GM19467 (cell line): Measurements from ENCODE around the gene NFKBIE.
A peak's percentile ranks its signal among the peaks of the same experiment; 100 is the strongest.

Source experiments
- ATAC-seq: cut with Tn5 transposase; IDR thresholded peaks from one replicate; pipeline ENCODE4 v1.9.1; 2021; ENCODE audit warnings: mild to moderate bottlenecking, moderate library complexity; ENCODE audit not compliant: unreplicated experiment

The NFKBIE gene

DNA sequence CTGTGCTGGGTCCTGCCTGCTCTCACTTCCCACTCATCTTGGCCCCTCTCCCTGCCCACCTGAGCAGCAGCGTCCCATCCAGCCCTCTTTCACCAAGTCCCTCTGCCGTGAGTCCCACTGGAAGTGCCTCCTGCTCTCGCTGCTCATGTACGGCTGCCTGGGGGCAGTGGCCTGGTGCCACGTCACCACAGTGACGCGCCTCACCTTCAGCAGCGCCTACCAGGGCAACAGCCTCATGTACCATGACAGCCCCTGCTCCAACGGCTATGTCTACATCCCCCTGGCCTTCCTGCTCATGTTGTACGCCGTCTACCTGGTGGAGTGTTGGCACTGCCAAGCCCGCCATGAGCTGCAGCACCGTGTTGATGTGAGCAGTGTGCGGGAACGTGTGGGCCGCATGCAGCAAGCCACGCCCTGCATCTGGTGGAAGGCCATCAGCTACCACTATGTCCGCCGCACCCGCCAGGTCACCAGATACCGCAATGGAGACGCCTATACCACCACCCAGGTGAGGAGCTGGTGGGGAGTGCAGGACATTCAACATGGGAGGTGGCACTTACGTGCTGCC is 7.7 kb upstream of the NFKBIE start:
- no peak for ATAC-seq

DNA sequence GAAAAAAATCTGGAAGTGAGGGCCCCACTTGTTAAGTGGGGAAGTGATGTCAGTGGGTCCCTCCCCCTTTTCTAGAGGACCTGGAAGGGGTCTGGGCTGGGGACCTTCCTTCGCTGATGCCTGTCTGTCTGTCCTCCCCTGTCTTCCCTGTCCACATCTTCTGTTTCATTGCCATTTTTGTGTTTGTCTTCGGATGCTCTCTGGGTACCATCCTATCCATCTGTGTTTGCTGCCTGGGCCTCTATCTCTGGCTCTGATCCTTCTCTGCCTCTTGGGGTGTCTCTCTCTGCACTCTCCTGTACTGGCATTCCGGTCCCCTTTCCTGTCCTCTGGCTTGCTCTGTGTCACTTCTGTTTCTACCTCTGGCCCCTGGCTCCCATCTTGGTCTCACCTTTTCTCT is 7.2 kb upstream of the NFKBIE start:
- ATAC-seq: no peak

DNA sequence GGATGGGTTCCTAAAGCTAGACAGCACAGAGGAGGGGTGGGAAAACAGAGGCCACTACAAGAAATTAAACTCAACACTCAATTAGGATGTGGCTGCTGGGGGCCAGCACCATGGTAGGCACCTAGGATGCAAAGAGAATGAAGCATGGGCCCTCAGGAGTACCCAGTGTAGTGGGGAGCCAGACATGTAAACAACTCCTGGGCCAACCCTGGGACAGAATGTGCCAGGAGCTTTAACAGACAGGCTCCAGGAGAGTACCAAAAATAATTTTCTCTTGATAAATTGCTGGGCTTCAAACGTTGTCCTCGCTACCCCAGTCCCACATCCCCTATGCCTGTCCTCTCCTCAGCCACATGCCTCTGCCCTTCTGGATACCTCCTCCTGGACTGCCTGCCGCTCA is 6.6 kb upstream of the NFKBIE start:
- no peak for ATAC-seq

DNA sequence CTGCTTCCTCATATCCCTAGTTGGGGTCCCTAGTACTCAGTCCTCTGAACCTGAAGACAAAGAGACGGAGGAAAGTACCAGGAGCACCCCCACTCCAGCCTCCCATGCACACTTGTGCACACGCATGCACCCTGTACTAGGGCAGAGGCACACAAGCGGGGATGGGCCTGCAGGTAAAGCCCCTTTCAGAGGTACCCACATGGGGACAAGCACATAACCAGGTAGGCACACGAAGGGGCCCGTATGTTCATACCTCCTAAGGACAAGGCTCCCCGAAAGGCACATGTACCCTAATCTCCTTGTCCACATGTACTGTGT is 6.0 kb upstream of the NFKBIE start:
- ATAC-seq: no peak

DNA sequence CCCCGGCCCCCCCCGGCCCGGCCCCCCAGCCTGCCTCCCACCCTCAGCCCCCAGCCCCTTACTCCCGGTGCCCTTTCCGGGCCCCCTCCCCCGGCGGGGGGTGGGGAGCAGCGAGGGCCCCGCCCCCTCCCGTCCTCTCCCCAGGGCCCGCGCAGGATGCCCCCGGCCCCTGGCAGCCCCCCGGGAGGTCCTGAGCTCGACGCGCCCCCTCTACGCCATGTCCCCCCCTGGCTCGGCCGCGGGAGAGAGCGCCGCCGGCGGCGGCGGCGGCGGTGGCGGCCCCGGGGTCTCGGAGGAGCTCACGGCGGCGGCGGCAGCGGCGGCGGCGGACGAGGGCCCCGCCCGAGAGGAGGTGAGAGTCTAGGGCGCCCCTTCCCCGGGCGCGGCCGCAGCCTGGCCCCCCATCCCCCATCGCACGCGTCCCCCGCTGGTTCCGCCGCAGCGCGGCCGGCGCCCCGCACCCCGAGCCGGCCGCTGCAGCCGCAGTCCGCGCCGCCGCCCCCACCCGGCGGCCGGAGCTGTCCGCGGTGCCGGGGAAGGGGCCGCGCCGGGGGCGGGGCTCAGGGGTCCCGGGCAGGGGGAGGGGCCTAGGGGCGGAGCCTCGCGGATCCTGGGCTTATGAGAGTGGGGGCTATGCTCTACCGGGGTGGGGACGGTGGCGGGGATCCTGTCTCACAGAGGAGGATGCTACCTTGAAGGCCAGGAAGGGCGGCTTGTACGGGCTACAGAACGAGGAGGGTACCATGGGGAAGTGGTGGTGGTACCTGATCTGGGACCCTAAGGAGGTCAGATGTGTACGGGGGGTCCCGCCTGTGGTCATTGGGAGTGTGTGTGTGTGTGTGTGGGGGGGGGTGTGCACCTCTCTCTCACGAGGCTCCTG is 5.4 kb upstream of the NFKBIE start:
- no peak for ATAC-seq

DNA sequence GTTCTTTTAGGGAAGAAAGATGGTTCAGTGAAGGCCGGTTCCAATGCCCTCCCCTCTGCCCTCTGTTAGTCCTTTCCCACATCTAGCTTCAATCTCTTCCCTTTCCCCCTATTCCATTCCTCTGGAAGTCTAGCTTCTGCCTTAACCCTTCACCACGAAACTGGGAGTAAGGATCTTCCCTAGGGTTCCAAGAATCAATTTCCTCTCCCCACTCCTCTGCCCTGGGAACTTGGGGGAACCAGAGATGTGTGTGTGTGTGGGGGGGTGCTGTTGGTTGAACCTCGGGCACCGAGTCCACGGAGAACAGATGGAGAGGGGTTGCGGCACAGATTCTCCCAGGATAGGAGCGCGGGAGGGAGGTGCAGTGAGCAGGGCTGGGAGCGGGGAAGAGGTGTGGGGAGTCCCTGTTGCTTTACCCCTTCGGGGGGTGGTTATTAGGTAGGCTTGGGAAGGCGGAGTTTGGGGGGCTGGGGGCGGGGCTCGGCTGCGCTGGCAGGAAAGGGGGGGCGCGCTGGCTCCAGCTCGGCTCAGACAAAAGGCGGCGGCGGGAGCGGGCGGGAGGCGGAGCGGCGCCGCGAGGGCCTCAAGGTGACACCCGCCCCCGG is 4.7 kb upstream of the NFKBIE start, which contains the start of gene TMEM151B:
Gene TMEM151B (plus strand): TSS at position 530 of the 605 bp plus-strand sequence. CDS start 293 bp downstream, outside the sequence.
- ATAC-seq: no peak

DNA sequence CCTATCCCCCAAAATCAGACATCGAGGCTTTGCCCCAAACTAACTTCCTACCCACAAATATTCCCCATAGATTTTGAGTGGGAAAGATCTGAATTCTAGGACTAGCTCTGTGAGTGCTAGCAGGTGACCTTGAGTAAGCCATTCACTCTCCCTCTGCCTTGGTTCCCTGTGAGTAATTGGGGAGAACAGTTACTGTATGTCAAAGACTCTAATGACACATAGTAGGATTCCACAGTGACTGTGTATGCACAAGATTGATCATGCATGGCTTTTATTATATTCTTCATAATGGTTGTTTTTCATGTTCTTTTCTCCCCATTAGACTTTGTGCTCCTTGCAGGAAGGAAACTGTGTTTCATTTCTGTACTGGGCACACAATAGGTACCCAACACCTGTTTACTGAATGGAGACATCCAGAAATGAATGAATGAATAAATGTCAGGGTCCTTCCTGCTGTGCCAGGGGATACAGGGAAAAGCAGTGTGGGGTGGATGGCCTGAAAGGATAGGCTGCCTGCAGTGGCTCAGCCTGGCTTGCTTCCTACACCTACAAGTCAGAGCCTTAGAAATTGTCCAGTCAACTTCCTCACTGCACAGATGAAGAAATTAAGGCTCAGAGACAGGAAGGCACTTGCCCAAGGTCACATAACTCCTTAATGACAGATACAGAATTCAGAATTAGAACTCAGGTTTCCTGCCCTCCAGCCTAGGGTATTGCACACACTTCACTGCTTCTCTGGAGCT is 4.0 kb upstream of the NFKBIE start:
- ATAC-seq: no peak

DNA sequence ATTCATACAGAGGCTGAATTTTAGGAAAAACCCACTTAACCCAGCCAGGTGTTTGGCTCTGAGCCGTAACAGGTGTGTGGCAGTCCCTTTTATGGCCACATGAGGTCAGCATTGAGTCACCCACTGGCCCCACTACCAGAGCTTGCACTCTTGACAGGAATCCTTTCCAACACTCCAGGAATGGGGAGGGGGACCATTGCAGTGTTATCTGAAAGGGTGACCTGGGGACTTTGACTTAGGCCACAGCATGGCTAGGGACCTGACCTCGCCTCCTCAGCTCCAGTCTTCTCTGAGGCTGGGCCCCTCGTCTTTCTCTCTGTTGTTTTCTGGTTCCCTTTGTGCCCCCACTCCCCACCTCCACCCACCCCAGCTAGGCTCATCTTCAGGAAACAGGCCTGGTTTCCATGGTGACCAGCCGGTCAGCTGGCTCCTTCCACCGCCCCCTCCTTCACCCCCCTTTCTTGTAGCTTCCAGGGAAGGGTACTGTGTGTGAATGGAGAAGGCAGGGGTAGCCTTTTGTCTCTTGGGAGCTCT is 2.8 kb upstream of the NFKBIE start:
- ATAC-seq: no peak

DNA sequence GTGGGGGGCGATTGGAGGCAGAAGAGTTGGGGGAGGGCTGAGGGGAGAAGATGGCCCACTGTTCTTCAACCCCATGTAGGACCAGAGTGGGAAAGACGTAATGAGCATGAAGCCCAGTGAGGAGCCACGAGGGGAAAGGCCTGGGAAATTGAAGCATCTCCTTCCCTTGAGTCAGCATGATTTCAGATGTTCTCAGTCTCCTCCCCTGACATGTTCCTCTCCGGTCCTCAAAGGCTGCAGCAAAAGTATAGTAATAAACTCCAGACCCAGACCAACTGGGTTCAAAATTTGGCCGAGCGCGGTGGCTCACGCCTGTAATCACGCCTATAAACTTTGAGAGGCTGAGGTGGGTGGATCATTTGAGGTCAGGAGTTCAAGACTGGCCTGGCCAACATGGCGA is 1.9 kb upstream of the NFKBIE start:
- no peak for ATAC-seq

DNA sequence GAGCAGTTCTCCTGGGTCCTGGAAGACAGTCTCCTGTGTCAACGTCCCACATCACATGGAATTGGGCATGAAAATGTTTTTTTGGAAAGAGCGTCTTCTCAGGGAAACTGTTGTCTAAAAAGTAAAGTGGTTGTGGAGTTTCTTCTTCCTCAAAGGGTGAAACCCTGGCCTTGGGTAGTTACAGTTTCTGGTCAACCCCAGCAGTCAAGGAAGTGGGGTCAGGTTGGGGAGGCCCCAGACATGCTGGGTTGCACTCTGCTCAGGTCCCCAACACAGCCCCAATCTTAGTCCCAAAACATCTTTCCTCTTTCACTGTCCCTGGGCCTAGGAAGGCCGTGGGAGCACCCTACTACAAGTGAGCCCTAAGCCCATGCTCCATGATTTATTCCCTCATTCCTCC is 996 bp upstream of the NFKBIE start:
- ATAC-seq: peak; percentile 28

DNA sequence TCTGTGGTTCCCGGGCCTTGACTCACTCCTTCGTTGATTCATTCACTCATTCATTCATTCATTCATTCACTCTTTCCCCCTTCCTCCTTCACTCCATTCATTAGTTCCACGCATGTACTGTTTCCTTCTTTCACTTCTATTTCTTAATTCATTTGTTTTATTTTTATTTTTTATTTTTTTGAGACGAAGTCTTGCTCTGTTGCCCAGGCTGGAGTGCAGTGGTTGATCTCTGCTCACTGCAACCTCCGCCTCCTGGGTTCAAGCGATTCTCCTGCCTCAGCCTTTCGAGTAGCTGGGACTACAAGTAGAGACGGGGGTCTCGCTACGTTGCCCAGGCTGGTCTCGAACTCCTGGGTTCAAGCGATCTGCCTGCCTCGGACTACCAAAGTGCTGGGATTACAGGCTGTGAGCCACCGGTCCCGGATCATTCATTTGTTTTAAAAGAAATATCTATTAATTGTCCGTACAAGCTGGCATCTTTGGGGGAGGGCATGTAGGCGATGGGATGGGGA is 427 bp upstream of the NFKBIE start:
- ATAC-seq: no peak

DNA sequence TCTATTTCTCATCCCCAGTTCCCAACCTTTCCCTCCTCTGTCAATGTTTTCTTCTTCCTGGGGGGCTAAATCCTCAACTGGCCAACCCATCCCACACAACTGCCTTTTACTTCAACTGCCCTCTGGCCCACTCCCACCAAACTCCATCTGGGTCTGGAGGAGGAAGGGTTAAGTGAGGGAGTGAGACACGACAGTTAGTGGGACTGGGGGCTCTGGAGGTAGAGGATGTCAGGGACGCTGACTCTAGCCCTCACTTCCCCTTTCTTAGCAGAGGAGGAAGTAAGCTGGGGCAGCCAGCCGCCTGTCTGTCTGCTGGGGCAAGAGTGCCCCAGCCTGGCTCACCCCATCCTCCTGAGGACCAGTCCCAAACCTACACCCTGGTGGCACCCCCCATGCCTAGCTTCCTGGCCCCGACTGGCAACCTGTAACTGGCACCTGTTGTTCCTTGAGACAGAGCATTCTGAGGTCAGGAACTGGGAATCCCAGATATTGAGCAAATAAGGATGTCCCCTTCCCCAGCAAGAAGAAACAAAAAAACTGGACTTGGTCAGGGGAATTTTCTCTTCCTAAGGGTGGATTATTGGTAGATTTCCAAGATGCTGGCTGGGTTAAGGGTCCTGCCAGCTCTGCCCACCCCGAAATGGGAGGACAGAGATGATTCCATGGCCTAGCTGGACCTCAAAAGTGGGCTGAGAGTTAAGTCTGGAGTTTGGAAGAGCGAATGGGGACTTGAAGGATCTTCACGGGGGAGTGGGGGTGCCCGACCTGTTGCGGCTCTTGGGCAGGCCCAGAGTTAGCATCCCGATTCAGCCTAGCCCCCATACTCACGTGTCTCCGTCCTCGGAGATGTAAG is 971 bp downstream of the NFKBIE start:
- no peak for ATAC-seq

DNA sequence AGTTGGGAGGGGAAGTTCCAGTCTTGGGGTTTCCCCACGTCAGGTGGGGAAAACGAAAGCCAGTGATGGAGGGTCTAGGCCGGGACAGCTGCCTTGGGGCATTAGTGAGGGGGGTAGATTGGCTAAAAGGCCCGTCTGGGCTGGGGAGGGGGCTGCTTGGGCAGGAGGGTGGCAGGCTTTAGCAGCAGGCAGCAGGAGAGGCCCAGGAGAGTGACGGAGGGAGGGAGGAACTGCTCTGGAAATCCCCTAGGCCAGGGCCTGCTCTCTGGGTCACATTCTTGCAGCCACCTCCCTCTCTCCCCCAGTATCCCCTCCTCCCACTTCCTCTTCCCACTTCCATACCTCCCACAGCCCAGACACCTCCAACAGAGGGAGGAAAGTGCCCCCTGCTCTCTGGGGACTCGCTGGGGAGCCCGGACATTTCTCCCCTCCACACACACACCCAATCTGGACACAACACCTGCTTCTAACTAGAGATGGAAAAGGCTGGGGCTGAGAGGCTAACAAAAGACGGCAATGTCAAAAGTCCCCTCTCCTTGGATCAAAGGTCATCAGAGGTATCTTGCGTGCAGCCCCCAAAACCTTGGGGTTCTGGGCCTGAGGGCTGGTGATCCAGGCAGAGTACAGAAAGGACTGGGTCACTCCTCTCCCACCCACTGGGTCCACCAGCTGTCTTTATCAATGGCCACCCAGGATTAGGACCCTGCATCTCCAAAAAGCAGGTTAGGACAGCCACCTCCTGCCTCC is 1.8 kb downstream of the NFKBIE start:
- no peak for ATAC-seq

DNA sequence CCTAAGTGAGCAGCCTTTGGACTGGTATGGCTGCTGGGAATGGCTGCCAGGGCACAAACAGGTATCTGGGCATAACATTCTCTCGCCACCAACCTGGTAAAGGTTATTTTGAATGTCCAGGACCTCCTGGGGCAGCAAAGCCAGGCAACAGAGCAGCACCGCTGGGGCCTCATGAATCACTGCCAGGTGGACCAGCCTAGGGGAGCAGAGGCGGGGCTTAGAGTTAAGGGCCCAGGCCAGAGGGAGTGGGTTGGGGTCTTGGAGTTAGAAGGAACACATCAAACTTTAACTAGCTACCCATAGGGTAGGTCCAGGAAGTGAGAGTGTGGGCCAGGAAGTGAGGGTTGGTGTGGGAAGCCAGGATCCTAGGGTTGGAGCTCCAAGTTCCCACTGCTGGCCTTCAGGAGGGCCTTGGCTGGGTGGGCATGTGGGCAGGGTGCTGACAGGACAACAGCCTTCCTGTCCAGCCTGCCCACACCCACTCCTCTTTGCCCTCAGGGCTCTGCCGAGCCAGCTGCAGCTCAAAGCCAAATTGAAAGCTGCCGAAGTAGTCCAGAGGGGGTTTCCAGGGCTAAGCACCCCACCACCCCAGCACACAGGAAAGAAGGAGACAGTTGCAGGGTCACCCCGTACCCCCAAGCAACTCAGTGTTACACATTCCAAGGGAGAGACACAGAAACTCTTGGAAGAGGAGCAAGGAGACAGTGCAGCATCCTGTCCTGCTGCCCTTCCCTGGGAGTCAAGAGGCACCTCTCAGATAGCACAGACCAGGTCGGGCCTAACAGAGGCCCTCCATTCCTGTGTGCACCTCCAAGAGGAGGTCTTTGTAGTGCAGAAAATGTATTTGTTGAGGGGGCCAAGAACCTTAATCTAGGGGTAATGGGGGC is 2.6 kb downstream of the NFKBIE start:
- no peak for ATAC-seq

DNA sequence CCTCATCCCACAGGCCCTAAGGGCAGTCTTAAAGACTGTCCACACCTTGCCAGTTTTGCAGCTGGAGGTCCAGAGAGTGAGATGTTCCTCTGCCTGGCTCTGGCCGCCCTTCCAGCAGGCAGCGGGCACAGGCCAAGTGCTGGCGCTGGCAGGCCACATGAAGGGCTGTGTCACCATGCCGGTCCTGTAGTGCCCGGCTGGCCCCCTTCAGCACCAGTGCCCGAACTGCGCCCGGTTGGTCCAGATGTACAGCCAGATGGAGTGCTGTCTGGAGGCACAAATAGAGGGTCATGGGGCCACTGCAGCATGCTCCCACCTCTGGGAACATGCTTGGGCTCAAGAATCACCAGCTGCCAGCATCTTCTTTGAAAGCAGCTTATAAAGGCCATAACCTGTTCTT is 3.8 kb downstream of the NFKBIE start:
- ATAC-seq: no peak

DNA sequence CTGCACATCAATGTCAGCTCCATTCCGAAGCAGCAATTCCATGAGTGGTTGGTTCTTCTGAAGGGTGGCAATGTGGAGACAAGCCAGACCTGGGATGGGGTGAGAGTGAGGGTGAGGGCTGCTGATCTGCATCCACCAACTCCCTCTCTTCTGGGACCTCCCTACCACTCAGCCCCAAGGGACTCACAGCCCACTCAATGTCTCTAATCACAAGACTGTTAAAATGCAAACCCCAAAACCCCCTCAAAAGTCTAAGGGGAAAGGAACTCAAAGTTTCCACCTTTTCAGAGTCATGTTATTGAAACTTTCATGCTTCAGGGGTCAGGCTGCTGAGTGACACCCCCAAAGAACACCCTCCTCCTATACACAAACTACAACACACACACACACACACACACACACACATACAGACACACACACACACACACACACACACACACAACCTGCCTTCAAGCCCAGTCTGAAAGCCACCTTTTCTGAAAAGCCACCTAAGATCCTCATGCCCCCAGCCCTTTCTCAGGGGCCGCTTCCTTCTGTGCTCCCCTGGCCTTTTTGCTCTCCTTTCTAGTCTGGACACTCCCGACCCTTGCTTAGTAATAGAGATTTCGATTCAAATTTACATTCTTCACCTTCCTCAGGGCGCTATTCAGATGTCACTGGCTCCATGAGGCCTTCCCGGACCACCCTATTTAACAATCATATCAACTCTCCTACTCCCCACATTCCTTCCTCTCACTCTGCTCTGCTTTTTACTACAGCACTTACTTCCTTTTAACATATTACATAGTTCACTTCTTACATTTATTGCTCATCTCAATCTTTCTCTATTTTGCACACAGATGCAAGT is 4.7 kb downstream of the NFKBIE start:
- no peak for ATAC-seq

DNA sequence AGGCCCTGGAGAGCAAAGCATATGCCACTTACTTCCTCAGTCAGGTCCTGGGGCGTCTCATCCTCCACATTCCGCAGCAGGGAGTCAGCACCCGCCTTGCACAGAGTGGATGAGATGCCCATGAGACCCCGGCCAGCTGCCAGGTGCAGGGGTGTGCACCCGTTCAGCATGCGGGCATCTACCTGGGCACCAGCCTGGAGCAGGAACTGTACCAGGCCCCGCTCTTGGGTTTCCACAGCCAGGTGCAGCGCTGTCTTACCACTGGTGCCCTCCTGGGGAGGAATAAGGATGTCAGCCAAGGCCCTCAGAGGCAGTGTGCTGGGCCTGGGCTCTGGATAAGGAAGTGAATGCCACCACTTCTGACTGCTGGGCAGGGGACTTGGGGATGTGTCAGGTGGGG is 5.3 kb downstream of the NFKBIE start:
- no peak for ATAC-seq

DNA sequence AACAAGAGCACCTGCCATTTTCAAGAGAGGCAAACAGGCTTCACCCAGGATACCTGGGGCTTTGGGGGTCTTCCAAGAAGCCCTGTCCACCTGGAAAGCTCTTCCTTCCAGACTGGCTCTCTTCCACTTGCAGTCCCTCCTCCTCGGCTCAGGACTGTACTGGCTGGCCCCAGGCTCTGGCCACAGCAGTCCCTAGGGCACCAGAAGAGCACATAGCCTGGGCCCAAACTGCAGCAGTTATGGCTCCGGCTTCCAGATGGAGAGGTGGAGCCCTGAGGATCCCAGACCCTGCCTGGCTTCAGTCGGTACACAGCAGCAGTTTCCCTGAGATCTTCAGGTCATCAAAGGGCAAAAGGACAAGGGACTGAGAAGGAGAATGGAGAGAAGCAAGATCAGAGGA is 6.4 kb downstream of the NFKBIE start:
- no peak for ATAC-seq
